Transverse colon (tissue), 4 donors: ENCODE measurements around the gene DDX56. TPM values are rescaled to one million over a fixed set of nuclear protein-coding genes. Genes with fewer than 3 reads are reported as not detected.

ENCODE experiments used
- DNase-seq: peaks from one replicate; pipeline ENCODE4 v3.0.0-alpha.2; 2019
- H3K27ac ChIP-seq, 4 donors: fragments of 200-600 bp; sonication (generic); 2 replicates each; pipeline ENCODE4 v1.5.1; 2016 to 2018; ENCODE audit warnings: inconsistent platforms in 4 of 4
- H3K27me3 ChIP-seq: fragments of 200-600 bp; sonication (generic); 2 replicates; pipeline ENCODE4 v1.5.1; 2017; ENCODE audit warnings: inconsistent platforms
- H3K36me3 ChIP-seq, 4 donors: fragments of 200-600 bp; sonication (generic); 2 replicates each; pipeline ENCODE4 v1.5.1; 2017 to 2019; ENCODE audit warnings: inconsistent platforms in 4 of 4
- H3K4me1 ChIP-seq, 4 donors: fragments of 200-600 bp; sonication (generic); 2 replicates each; pipeline ENCODE4 v1.5.1; 2017 to 2020; ENCODE audit warnings: inconsistent platforms in 4 of 4
- H3K4me3 ChIP-seq, 4 donors: fragments of 200-600 bp; sonication (generic); 1 replicate in 1 of 4; 2 replicates in 3 of 4; pipeline versions ENCODE4 v1.5.1 to v1.6.1; 2017 to 2019; ENCODE audit warnings: inconsistent platforms in 4 of 4
- H3K9me3 ChIP-seq, 2 donors: fragments of 200-600 bp; sonication (generic); 2 replicates each; pipeline ENCODE4 v1.5.1; 2017 to 2019; ENCODE audit warnings: inconsistent platforms in 2 of 2
- EP300 ChIP-seq: sonication (generic); formaldehyde crosslinking; IDR thresholded peaks from one replicate; pipeline ENCODE4 v1.6.1; 2017; ENCODE audit warnings: antibody characterized with exemption, low read depth
- POLR2A ChIP-seq: fragments of 450-650 bp; IDR thresholded peaks from one replicate; pipeline ENCODE4 v1.6.1; 2016; ENCODE audit warnings: antibody characterized with exemption, mild to moderate bottlenecking, moderate library complexity
- POLR2AphosphoS5 ChIP-seq, 3 donors: sonication (generic); formaldehyde crosslinking; IDR thresholded peaks; one replicate each; pipeline ENCODE4 v1.6.1; 2016; ENCODE audit warnings: antibody characterized with exemption in 3 of 3
- WGBS, 2 donors: methylation state at CpG; one replicate each; pipeline ENCODE4 v1.1.5; 2018; ENCODE audit warnings: low coverage in 1 of 2; 5-methylcytosine and 5-hydroxymethylcytosine counted together
- in situ Hi-C, 4 donors: fragments of 200-750 bp; cut with MboI; loops; one replicate each; pipeline versions ENCODE4 v1.15.0 to v1.15.1; 2017; ENCODE audit warnings: low sequenced_read_pairs in 3 of 4, low pct_ligation_motif_present in 1 of 4, low pct_unique_long_range_greater_than_20kb in 1 of 4
- intact Hi-C: fragments of 100-400 bp; cut with DNase I; formaldehyde crosslinking; loops from one replicate; pipeline ENCODE4 v1.15.1; 2023; ENCODE audit warnings: low total_unique reads
- total RNA-seq, 4 donors: library from RNA; depleted of rRNA; stranded (reverse); fragments of >200 nt; gene quantifications; one replicate each; pipeline ENCODE4 v1.1.0, GENCODE V29; 2016
- TF ChIP-seq, protein P1 (sequence below), 5 experiments: fragments of 200-600 bp in 3 of 5; fragments of 450-650 bp in 2 of 5; sonication (generic) in 3 of 5; IDR thresholded peaks; 1 replicate in 2 of 5; 2 replicates in 3 of 5; pipeline ENCODE4 v1.5.1; 2016 to 2017; ENCODE audit warnings: antibody characterized with exemption in 5 of 5, inconsistent platforms in 3 of 5, mild to moderate bottlenecking in 2 of 5, moderate library complexity in 1 of 5

DDX56 gene
- total RNA-seq, 4 donors from 2014 or later = 41.1 to 202 (median 42.3) TPM

DNA sequence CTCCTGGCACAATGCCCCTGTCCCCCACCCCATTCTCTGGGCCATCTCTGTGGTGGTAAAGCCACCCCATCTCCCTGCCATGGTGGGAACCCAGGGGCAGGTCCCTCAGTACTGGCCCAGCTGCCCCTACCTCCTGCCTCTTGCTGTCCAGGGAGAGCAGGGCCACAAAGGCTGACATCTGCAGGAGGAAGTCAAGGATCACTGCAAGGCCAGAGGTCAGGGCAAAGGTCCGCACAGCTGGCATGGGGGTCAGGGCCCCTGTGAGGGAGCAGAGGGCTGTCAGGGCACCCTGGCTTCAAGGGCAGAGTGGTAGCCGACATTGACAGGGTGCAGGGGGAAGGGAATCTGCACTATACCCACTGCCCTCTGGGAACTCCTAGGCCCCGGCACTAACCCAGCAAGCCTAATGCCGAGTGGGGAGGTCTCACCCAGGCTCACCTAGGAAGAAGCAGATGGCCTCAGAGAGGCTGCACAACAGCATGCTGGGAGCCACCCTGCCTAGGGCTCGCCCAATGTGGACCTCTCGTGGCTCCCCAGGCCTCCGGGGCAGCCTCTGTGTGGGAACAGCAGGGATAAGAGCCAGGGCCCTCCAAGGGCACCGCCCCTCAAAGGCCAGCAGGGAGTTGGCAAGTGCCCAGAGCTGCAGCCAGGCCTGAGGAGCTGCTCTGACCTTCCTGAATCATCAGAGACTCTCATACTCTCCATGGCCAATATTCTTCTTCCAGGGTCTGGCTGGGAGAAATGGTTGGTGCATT, 40.2 kb downstream of the DDX56 start:
- intact Hi-C loops (no loop called here), in situ Hi-C loops (no loop called here)
- no peak overlapping the region for H3K4me3 ChIP-seq
- no peaks in the 10 kb centered on the region for H3K9me3 ChIP-seq
- WGBS, 2 donors = 72% methylated on average over 6 of the region's 8 CpGs; no CpG with 5 or more reads in 1 of the 2 donors
- no peaks in the 10 kb centered on the region for H3K4me1 ChIP-seq
- no peak overlapping the region for H3K27ac ChIP-seq
- H3K27me3 ChIP-seq = no peaks in the 10 kb centered on the region
- no peak for DNase-seq
- H3K36me3 ChIP-seq = no peaks in the 10 kb centered on the region
- TF ChIP-seq POLR2AphosphoS5 (IDR thresholded peaks at IDR 0.05) (no peak), POLR2A (no peak), EP300 (no peak)
- TF ChIP-seq, protein P1, sequence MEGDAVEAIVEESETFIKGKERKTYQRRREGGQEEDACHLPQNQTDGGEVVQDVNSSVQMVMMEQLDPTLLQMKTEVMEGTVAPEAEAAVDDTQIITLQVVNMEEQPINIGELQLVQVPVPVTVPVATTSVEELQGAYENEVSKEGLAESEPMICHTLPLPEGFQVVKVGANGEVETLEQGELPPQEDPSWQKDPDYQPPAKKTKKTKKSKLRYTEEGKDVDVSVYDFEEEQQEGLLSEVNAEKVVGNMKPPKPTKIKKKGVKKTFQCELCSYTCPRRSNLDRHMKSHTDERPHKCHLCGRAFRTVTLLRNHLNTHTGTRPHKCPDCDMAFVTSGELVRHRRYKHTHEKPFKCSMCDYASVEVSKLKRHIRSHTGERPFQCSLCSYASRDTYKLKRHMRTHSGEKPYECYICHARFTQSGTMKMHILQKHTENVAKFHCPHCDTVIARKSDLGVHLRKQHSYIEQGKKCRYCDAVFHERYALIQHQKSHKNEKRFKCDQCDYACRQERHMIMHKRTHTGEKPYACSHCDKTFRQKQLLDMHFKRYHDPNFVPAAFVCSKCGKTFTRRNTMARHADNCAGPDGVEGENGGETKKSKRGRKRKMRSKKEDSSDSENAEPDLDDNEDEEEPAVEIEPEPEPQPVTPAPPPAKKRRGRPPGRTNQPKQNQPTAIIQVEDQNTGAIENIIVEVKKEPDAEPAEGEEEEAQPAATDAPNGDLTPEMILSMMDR (IDR thresholded peaks at IDR 0.05) = no peak

DNA sequence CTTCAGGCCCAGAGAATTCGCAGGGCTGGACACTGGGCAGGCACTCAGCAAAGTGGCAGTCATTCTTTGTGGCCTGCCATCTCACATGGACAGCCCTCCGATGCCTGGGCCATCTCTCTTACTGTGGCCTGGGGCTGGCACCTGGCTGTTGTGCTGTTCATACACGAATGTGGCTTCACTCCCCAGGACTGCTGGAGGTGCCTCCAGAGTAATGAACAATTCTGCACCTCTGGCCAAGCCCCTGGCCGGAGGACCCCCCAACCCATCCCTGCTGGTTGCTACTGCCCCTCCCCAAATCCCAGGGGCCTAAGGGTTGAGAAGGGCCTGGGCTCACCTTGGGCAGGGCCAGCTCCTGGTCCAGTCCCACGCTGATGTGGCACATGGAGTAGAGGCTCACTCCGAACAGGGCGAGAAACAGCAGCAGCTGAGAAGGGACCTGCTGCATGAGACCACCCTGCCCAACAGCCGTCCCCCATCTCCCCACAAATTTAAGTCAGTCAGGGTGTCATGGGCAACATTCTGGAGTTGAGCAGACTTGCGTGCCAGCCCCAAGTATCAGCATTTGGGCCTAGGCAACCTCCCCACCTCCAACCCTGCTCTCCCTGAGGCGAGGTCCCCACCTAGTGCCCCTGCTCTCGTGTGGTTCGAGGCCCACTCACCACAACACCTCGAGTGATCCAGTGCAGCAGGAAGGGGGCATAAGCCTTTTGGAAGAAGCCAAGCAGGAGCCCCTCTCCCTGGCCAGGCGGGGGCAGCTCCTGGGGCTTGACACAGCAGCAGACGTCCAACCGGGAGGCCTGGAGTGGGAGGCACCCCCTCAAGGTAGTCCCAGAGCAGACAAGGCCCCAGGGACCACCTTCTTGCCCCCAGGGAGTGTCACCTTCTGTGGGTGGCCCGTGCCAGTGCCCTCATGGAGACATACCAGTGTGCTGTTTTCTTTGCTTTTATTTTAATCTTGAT, 42.0 kb downstream of the DDX56 start:
- no peaks in the 10 kb centered on the region for H3K9me3 ChIP-seq
- H3K27me3 ChIP-seq = no peaks in the 10 kb centered on the region
- no peak for DNase-seq
- no peak overlapping the region for H3K27ac ChIP-seq
- intact Hi-C loops (no loop called here), in situ Hi-C loops (no loop called here)
- TF ChIP-seq POLR2A (no peak), EP300 (no peak), POLR2AphosphoS5 (IDR thresholded peaks at IDR 0.05) (no peak)
- TF ChIP-seq, protein P1 (IDR thresholded peaks at IDR 0.05) = no peak
- H3K36me3 ChIP-seq = no peaks in the 10 kb centered on the region
- H3K4me1 ChIP-seq = no peaks in the 10 kb centered on the region
- H3K4me3 ChIP-seq = no peak overlapping the region
- WGBS, 2 donors = 81% methylated on average over 17 of the region's 17 CpGs; no CpG with 5 or more reads in 1 of the 2 donors

GRCh38 chr7:44530990-44531389, 42.7 kb downstream of the DDX56 start:
- intact Hi-C loops = no loop called here
- WGBS, 2 donors = 62% methylated on average over 8 of the region's 10 CpGs; no CpG with 5 or more reads in 1 of the 2 donors
- H3K9me3 ChIP-seq = no peaks in the 10 kb centered on the region
- in situ Hi-C loops = no loop called here
- H3K27me3 ChIP-seq = no peaks in the 10 kb centered on the region
- no peak for TF ChIP-seq POLR2AphosphoS5 (IDR thresholded peaks at IDR 0.05)
- TF ChIP-seq, protein P1 (IDR thresholded peaks at IDR 0.05) = no peak
- TF ChIP-seq POLR2A = no peak
- TF ChIP-seq EP300 = no peak
- DNase-seq = no peak
- no peak overlapping the region for H3K4me3 ChIP-seq
- H3K4me1 ChIP-seq = no peaks in the 10 kb centered on the region
- no peak overlapping the region for H3K27ac ChIP-seq
- no peaks in the 10 kb centered on the region for H3K36me3 ChIP-seq

DNA sequence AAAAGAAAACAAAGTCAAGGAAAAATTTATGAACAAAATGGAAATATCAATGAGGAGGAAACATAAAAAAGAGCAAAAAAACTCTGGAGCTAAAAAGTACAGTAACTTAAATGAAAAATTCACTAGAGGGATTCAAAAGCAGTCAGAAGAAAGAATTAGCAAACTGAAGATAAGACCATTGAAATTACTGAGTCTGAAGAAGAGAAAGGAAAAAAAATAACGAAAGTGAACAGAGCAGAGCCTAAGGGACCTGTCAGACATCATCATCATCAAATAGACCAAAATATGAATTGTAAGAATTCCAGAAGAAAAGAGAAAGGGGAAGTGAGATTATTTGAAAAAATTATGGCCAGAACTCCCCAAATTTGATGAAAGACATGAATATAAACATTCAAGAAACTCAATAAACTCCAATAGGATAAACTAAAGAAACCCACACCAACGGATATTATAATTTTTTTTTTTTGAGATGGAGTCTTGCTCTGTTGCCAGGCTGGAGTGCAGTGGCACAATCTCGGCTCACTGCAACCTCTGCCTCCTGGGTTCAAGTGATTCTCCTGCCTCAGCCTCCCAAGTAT, 48.8 kb downstream of the DDX56 start:
- H3K4me3 ChIP-seq = no peak overlapping the region
- 74 to 76% methylated on average over 3 of the region's 3 CpGs for WGBS, 2 donors
- H3K4me1 ChIP-seq = no peaks in the 10 kb centered on the region
- no peak for DNase-seq
- H3K9me3 ChIP-seq = peaks cover 7 to 11% of the 10 kb centered on the region in 2 donors
- TF ChIP-seq POLR2A (no peak), POLR2AphosphoS5 (IDR thresholded peaks at IDR 0.05) (no peak), EP300 (no peak)
- TF ChIP-seq, protein P1 (IDR thresholded peaks at IDR 0.05) = no peak
- no peak overlapping the region for H3K27ac ChIP-seq
- H3K27me3 ChIP-seq = no peaks in the 10 kb centered on the region
- H3K36me3 ChIP-seq = no peaks in the 10 kb centered on the region
- in situ Hi-C loops (no loop called here), intact Hi-C loops (no loop called here)
